ENCODE results near the gene ITGAV. TPM values are rescaled to one million over a fixed set of nuclear protein-coding genes. Genes with fewer than 3 reads are reported as not detected.

ITGAV gene
- total RNA-seq, 1 donor from 2014 or later, result 69.1 TPM

- Mint-ChIP-seq H3K9me3 (ENCODE audit: low read depth) (no peaks in the 10 kb centered on the region), H3K4me3 (ENCODE audit: low read depth) (no peak overlapping the region), H3K27me3 (no peaks in the 10 kb centered on the region), H3K27ac (peak overlapping the region; percentile 82), H3K4me1 (ENCODE audit: low read depth) (peaks cover 11% of the 10 kb centered on the region), H3K36me3 (ENCODE audit: insufficient read depth) (peaks cover 21% of the 10 kb centered on the region)
- TF ChIP-seq CTCF (IDR thresholded peaks at IDR 0.05; ENCODE audit: unreplicated experiment), result no peak
- no peak for DNase-seq (ENCODE audit: low spot score, unreplicated experiment)
Measured at GRCh38 chr2:186644791-186645190, 54.9 kb downstream of the ITGAV start.

DNA sequence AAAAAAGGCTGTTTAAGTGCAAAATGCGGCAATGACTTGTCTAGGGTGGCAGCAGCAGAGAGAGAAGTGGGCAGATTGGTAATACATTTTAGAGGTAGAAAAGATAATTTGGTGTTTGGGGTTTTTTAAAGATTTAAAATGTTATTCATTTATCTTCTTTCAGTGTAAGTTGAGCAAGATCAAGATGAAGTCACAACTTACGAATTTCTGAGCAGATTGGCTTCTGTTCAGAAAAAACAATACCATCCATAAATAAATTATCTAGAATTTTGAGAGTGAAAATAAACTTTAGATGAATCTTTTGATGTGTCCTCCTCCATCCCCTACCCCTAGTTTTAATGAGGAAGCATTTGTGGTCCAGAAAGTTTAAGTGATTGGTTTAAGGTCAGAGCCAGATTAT lies 56.1 kb downstream of the ITGAV start:
- Mint-ChIP-seq H3K4me1 (ENCODE audit: low read depth) (peaks cover 11% of the 10 kb centered on the region), H3K9me3 (ENCODE audit: low read depth) (no peaks in the 10 kb centered on the region), H3K4me3 (ENCODE audit: low read depth) (no peak overlapping the region), H3K27me3 (no peaks in the 10 kb centered on the region), H3K36me3 (ENCODE audit: insufficient read depth) (peaks cover 18% of the 10 kb centered on the region), H3K27ac (no peak overlapping the region)
- no peak for DNase-seq (ENCODE audit: low spot score, unreplicated experiment)
- TF ChIP-seq CTCF (IDR thresholded peaks at IDR 0.05; ENCODE audit: unreplicated experiment), result no peak

DNA sequence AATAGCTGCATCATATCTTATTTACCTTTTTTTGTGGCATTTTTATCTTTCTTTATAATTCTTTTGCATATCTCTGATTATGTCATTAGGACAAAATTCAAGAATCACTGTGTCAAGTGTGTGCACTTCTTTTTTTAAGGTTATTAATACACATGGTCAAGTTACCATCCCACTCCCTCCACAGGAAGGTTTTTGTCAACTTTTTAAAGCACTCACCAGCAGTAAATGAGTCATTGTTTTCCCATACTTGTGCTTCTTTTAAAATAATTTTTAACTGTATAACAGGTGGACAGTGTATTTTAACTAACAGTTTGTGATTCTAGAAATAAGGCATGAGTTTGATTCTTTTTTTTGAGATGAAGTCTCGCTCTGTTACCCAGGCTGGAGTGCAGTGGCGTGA lies 58.3 kb downstream of the ITGAV start:
- no peaks in the 10 kb centered on the region for H3K9me3 Mint-ChIP-seq (ENCODE audit: low read depth)
- TF ChIP-seq CTCF (IDR thresholded peaks at IDR 0.05; ENCODE audit: unreplicated experiment), result no peak
- H3K4me3 Mint-ChIP-seq (ENCODE audit: low read depth), result no peak overlapping the region
- DNase-seq (ENCODE audit: low spot score, unreplicated experiment), result no peak
- H3K27ac Mint-ChIP-seq, result no peak overlapping the region
- H3K4me1 Mint-ChIP-seq (ENCODE audit: low read depth), result peaks cover 11% of the 10 kb centered on the region
- H3K36me3 Mint-ChIP-seq (ENCODE audit: insufficient read depth), result peaks cover 18% of the 10 kb centered on the region
- H3K27me3 Mint-ChIP-seq, result no peaks in the 10 kb centered on the region

DNA sequence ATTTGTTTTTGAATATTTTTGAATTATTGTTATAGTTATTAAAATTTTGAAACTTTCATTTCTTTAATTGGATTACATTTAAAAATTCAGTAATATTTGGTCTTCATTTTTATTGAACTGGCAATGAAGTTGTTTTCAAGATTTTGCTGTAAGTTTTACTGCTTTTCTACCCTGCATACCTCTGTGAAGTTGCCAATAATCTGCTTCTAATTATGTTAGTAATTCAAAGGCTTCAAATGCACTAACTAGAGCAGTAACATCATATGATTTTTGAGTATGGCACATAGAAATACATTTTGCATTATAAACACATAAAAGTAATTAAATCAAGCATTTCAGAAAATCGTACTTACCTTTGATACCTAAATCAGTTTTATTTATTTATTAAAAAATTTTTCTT lies 63.7 kb downstream of the ITGAV start:
- H3K9me3 Mint-ChIP-seq (ENCODE audit: low read depth), result no peaks in the 10 kb centered on the region
- H3K36me3 Mint-ChIP-seq (ENCODE audit: insufficient read depth), result peaks cover 8% of the 10 kb centered on the region
- TF ChIP-seq CTCF (IDR thresholded peaks at IDR 0.05; ENCODE audit: unreplicated experiment), result no peak
- H3K4me3 Mint-ChIP-seq (ENCODE audit: low read depth), result no peak overlapping the region
- no peak for DNase-seq (ENCODE audit: low spot score, unreplicated experiment)
- no peak overlapping the region for H3K27ac Mint-ChIP-seq
- no peaks in the 10 kb centered on the region for H3K27me3 Mint-ChIP-seq
- H3K4me1 Mint-ChIP-seq (ENCODE audit: low read depth), result no peaks in the 10 kb centered on the region

- no peaks in the 10 kb centered on the region for H3K27me3 Mint-ChIP-seq
- peaks cover 13% of the 10 kb centered on the region for H3K36me3 Mint-ChIP-seq (ENCODE audit: insufficient read depth)
- no peak overlapping the region for H3K4me3 Mint-ChIP-seq (ENCODE audit: low read depth)
- no peaks in the 10 kb centered on the region for H3K4me1 Mint-ChIP-seq (ENCODE audit: low read depth)
- no peaks in the 10 kb centered on the region for H3K9me3 Mint-ChIP-seq (ENCODE audit: low read depth)
- TF ChIP-seq CTCF (IDR thresholded peaks at IDR 0.05; ENCODE audit: unreplicated experiment), result no peak
- H3K27ac Mint-ChIP-seq, result no peak overlapping the region
- DNase-seq (ENCODE audit: low spot score, unreplicated experiment), result no peak
Measured at GRCh38 chr2:186659383-186659782, 69.5 kb downstream of the ITGAV start.

All from progenitor cell of endocrine pancreas (in vitro differentiated cells).